ENCODE results near the gene KLRB1. TPM values are rescaled to one million over a fixed set of nuclear protein-coding genes. Genes with fewer than 3 reads are reported as not detected.
"Not testable (repeated sequence)": the region's sequence is repeated elsewhere in the genome, so short reads cannot be mapped to it uniquely, and the experiment has no call there.

Gene KLRB1
- total RNA-seq, 1 donor from 2014 or later, result 0.32 TPM

DNA sequence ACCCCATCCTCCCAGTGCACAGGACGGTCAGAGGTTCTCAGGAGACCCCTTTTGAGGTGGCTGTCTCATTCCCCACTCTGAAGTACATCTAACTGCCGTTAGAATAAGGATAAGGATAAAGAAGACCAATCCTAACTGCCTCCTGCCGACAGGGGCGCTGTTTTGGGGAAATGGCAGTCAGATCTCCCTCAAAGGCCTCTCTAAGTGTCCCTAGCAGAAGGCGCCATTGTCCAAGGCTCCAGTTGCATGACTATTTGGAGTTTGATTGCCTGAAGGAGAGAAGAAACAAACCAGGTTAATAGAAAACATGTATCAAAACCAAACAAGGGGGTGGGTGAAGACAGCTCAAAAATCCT is 29.1 kb upstream of the KLRB1 start:
- Mint-ChIP-seq H3K9me3 (peaks cover 28% of the 10 kb centered on the region), H3K27me3 (ENCODE audit: low read depth) (peaks cover 1% of the 10 kb centered on the region), H3K36me3 (ENCODE audit: low read depth) (peaks cover 35% of the 10 kb centered on the region), H3K4me1 (ENCODE audit: low read depth) (peaks cover 44% of the 10 kb centered on the region), H3K27ac (no peak overlapping the region), H3K4me3 (ENCODE audit: low read depth) (no peak overlapping the region)
- no peak for DNase-seq (ENCODE audit: low spot score)
- intact Hi-C loops (cut with micrococcal nuclease), result no loop called here

DNA sequence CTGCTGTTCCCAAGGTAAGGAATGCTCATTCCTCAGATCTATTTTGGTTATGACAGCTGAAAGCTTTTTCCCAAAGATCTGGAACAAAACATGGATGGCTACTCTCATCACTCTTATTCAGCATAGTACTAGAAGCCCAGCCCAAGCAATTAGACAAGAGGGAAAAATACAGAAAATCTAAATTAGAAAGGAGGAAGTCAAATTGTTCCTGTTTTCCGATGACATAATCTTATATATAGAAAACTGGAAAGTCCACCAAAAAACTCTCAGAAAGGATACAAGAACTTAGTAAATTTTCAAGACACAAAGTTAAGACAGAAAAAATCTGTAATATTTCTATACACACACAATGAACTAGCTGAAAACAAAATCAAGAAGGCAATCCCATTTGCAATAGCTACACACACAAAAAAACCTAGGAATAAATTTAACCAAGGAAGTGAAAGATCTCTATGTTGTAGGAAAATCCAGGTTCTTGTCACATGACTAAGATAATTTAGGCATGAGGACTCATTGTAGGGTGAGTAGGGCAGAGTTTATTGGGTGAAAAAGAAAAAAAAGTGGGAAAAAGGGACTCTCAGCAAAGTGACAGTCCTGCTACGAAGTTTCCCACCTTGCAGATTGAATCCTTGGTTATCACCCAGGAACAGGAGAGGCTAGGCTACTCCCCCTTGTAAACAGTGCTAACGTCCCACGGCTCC is 28.6 kb upstream of the KLRB1 start:
- H3K4me1 Mint-ChIP-seq (ENCODE audit: low read depth), result peaks cover 46% of the 10 kb centered on the region
- DNase-seq (ENCODE audit: low spot score), result no peak
- intact Hi-C loops (cut with micrococcal nuclease), result no loop called here
- peaks cover 2% of the 10 kb centered on the region for H3K27me3 Mint-ChIP-seq (ENCODE audit: low read depth)
- peaks cover 32% of the 10 kb centered on the region for H3K36me3 Mint-ChIP-seq (ENCODE audit: low read depth)
- H3K4me3 Mint-ChIP-seq (ENCODE audit: low read depth), result no peak overlapping the region
- no peak overlapping the region for H3K27ac Mint-ChIP-seq
- H3K9me3 Mint-ChIP-seq, result peaks cover 23% of the 10 kb centered on the region

DNA sequence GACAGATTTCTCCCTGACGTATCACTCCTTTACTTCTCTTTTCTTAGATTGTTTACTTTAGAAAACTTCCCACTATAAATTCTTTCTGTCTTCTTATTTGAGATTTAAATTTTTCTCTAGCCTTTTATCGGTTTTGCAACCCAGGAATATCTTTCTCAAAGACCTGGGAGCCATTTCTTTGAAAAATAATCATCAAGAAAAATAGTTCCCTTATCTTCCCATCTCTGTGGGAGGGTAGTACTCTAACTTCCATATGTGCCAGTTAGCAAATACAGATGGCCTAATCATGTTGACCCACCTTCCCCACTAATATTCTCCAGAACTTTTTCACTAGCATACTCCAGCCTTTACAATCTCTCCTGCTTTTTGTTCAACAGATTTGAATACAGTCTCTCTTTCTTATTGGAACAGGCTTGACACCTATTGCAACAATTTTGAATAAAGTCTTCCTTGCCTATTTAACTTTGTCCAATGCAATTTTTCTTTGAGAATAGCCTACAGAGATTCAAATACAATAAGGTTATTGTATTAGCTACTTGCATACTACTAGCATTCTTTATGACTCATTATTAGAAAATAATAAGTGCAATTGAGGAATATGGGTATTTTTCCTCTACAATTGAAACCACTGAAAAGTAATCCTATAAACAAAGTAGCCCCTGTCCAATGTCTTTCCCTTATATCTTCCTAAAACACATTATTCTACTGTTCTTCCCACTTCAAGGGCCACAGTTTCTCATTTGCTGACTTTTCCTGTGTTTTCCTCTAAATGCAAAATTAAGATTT is 27.4 kb upstream of the KLRB1 start:
- H3K27me3 Mint-ChIP-seq (ENCODE audit: low read depth), result peaks cover 2% of the 10 kb centered on the region
- peaks cover 43% of the 10 kb centered on the region for H3K4me1 Mint-ChIP-seq (ENCODE audit: low read depth)
- H3K27ac Mint-ChIP-seq, result peak overlapping the region; percentile 1
- intact Hi-C loops (cut with micrococcal nuclease), result loop anchor here (1.0 to 5.0 kb wide), 2 partner anchors 37 to 73 kb away; no protein-coding TSS in a partner anchor
- H3K9me3 Mint-ChIP-seq, result peaks cover 13% of the 10 kb centered on the region
- no peak for DNase-seq (ENCODE audit: low spot score)
- H3K36me3 Mint-ChIP-seq (ENCODE audit: low read depth), result peaks cover 25% of the 10 kb centered on the region
- H3K4me3 Mint-ChIP-seq (ENCODE audit: low read depth), result no peak overlapping the region

DNA sequence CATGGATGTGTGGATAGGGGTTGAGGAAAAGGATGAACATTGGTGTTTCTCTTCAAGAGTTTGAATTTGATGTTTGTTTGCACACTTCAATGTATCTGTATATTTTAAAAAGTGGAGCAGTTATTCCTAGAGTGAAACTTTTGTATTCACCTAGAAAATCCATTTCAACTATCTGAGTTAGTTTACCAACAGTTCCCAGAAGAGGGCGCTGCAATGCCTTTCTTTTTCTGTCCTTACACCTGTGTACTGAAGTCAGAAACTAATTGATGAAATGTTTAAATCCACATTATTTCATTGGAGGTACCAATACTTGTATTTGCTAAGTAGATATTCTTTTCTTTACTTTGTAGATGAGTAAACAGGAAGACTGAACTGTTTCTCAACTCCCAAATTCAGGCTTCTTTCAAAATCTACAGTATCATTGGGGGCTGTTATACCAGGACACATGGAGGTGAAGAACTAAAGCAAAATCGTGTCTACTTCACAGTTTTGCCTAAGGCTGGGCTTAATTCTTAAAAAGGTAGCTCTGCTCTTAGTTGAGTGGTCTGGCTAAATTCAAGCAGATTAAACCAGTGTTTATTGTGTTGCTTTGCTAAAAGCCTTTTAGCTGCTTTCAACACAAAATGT is 26.6 kb upstream of the KLRB1 start:
- Mint-ChIP-seq H3K27me3 (ENCODE audit: low read depth) (peaks cover 2% of the 10 kb centered on the region), H3K4me3 (ENCODE audit: low read depth) (no peak overlapping the region), H3K9me3 (peaks cover 10% of the 10 kb centered on the region), H3K36me3 (ENCODE audit: low read depth) (peaks cover 21% of the 10 kb centered on the region), H3K27ac (peak overlapping the region; percentile 13), H3K4me1 (ENCODE audit: low read depth) (peaks cover 43% of the 10 kb centered on the region)
- intact Hi-C loops (cut with micrococcal nuclease), result loop anchor here (1.0 to 5.0 kb wide), 2 partner anchors 38 to 74 kb away; no protein-coding TSS in a partner anchor
- DNase-seq (ENCODE audit: low spot score), result peak; percentile 58

DNA sequence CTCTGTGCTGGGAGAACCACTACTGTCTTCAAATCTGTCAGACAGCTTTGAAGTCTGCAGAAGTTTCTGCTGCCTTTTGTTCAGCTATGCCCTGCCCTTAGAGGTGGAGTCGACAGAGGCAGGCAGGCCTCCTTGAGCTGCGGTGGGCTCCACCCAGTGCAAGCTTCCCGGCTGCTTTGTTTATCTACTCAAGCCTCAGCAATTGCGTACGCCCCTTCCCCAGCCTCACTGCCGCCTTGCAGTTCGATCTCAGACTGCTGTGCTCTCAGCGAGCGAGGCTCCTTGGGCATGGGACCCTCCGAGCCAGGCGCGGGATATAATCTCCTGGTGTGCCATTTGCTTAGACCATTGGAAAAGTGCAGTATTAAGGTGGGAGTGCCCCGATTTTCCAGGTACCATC is 25.1 kb upstream of the KLRB1 start:
- Mint-ChIP-seq H3K27ac (no peak overlapping the region), H3K9me3 (peaks cover 6% of the 10 kb centered on the region), H3K27me3 (ENCODE audit: low read depth) (peaks cover 2% of the 10 kb centered on the region), H3K4me3 (ENCODE audit: low read depth) (no peak overlapping the region), H3K36me3 (ENCODE audit: low read depth) (peaks cover 15% of the 10 kb centered on the region), H3K4me1 (ENCODE audit: low read depth) (peaks cover 36% of the 10 kb centered on the region)
- no peak for DNase-seq (ENCODE audit: low spot score)
- intact Hi-C loops (cut with micrococcal nuclease), result loop anchor here (5.0 kb wide), 1 partner anchor 40 kb away; no protein-coding TSS in a partner anchor

DNA sequence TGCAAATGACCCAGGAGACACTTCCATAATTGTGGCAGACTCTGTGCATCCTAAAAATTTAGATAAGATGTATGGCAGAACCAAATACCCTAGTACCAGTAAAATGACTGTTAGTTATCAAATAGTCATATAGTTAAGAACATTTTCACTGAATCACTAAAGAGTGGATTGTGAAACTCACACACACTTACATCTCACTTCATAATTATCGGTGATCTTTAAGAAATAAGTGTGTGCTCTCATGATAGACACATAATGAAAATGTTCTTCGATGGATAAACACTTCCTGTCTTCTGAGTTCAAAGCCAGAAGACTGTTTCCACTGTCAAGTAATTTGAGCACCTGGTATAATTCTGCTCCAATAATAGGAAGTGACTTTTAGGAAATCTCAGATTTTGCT is 19.1 kb upstream of the KLRB1 start:
- peaks cover 9% of the 10 kb centered on the region for H3K36me3 Mint-ChIP-seq (ENCODE audit: low read depth)
- intact Hi-C loops (cut with micrococcal nuclease), result no loop called here
- no peak overlapping the region for H3K4me3 Mint-ChIP-seq (ENCODE audit: low read depth)
- peaks cover 5% of the 10 kb centered on the region for H3K27me3 Mint-ChIP-seq (ENCODE audit: low read depth)
- peaks cover 22% of the 10 kb centered on the region for H3K9me3 Mint-ChIP-seq
- no peak overlapping the region for H3K27ac Mint-ChIP-seq
- peaks cover 1% of the 10 kb centered on the region for H3K4me1 Mint-ChIP-seq (ENCODE audit: low read depth)
- no peak for DNase-seq (ENCODE audit: low spot score)

DNA sequence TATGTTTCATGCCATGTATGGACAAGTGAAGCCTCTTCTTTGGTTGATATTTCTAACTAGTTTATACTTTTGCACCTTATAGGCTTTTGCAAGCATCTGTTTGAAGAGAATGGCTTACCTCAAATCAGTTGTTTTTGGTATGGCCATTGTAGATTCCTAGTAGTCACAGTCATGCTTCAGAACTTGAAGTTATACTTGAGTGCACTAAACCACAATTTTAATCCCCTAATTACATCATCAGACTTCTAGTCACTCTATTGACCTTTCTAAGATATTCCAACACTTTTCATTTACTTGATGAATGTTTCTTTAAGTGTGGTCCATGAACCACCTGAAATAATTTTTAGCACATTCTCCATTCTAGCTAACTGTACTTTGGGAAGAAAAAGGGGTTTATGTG is 18.6 kb upstream of the KLRB1 start:
- Mint-ChIP-seq H3K9me3 (peaks cover 26% of the 10 kb centered on the region), H3K36me3 (ENCODE audit: low read depth) (peaks cover 12% of the 10 kb centered on the region), H3K4me3 (ENCODE audit: low read depth) (no peak overlapping the region), H3K4me1 (ENCODE audit: low read depth) (no peaks in the 10 kb centered on the region), H3K27me3 (ENCODE audit: low read depth) (peaks cover 5% of the 10 kb centered on the region), H3K27ac (no peak overlapping the region)
- intact Hi-C loops (cut with micrococcal nuclease), result no loop called here
- DNase-seq (ENCODE audit: low spot score), result no peak

DNA sequence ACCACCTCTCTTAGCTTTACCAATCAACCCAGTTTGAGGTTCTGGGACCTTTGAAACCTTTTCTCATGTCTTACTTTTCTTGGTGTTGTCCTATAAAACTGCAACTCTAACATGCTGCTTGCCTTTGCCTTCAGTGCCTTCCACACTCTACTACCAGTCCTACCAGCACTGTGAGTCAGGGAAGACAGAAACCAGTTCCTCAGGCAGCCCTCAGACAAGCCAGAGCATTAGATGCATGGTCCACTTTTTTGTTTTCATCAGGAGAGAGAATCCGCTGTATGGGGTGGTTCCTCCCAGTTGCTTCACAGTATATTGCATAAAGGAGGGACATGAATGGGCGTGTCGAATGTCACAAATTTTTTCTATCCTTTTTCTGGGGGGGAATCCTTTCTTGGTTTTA is 17.3 kb upstream of the KLRB1 start:
- Mint-ChIP-seq H3K27ac (no peak overlapping the region), H3K4me1 (ENCODE audit: low read depth) (no peaks in the 10 kb centered on the region), H3K27me3 (ENCODE audit: low read depth) (peaks cover 5% of the 10 kb centered on the region), H3K9me3 (peaks cover 26% of the 10 kb centered on the region), H3K4me3 (ENCODE audit: low read depth) (no peak overlapping the region), H3K36me3 (ENCODE audit: low read depth) (peaks cover 12% of the 10 kb centered on the region)
- no peak for DNase-seq (ENCODE audit: low spot score)
- intact Hi-C loops (cut with micrococcal nuclease), result no loop called here

DNA sequence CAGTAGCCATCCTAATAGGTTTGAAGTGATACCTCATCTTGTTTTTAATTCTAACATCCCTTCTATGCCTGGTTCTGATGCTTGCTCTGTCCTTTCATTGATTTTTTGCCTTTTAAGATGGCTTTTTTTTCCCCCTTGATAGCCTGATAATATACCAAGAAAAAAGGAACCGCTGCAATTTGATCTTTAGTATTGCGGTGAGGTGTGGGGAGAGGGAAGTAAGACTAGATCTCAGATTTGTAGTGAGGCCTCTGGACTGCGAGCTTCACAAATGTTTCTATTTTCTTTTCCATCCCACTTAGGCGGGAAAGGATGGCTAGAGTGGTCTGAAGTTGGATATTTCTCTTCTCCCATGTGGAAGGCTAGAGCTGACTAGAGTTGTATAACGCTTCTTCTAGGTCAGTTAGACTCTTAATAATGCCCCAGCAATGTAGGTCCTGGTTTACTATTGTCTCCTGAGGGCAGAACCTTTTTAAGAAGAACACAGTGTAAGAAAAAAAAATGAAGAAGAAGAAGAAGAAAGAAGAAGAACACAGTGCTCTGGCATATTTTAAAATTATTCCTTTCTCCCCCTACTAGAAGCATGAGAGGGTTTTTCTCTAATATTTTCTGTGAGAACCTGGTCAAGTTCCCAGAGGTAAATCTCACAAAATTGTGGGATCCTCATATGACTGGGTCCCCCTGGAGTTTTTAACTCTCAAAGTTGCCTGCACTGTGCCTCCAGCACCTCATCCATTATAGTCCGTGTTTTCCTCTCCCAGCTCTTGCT is 11.9 kb upstream of the KLRB1 start:
- Mint-ChIP-seq H3K4me1 (ENCODE audit: low read depth) (peaks cover 33% of the 10 kb centered on the region), H3K4me3 (ENCODE audit: low read depth) (no peak overlapping the region), H3K27me3 (ENCODE audit: low read depth) (peaks cover 5% of the 10 kb centered on the region), H3K9me3 (peaks cover 26% of the 10 kb centered on the region), H3K36me3 (ENCODE audit: low read depth) (peaks cover 17% of the 10 kb centered on the region), H3K27ac (no peak overlapping the region)
- no peak for DNase-seq (ENCODE audit: low spot score)
- intact Hi-C loops (cut with micrococcal nuclease), result no loop called here

DNA sequence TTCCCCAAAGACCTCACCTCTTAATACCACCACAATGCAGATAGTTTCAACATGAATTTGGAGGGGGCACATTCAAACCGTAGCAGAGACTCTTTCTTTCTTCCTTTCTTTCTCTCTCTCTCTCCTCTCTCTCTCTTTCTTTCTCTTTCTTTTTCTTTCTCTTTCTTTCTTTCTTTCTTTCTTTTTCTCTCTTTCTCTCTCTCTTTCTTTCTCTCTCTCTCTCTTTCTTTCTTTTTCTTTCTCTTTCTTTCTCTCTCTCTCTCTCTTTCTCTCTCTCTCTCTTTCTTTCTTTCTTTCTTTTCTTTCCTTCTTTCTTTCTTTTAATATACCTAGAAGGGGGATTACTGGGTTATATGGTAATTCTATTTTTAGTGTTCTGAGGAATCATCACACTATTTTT is 11.2 kb upstream of the KLRB1 start:
- peaks cover 38% of the 10 kb centered on the region for H3K4me1 Mint-ChIP-seq (ENCODE audit: low read depth)
- H3K36me3 Mint-ChIP-seq (ENCODE audit: low read depth), result peaks cover 16% of the 10 kb centered on the region
- H3K27me3 Mint-ChIP-seq (ENCODE audit: low read depth); intact Hi-C loops (cut with micrococcal nuclease); DNase-seq (ENCODE audit: low spot score); H3K4me3 Mint-ChIP-seq (ENCODE audit: low read depth); H3K27ac Mint-ChIP-seq: not testable (repeated sequence)
- peaks cover 20% of the 10 kb centered on the region for H3K9me3 Mint-ChIP-seq

DNA sequence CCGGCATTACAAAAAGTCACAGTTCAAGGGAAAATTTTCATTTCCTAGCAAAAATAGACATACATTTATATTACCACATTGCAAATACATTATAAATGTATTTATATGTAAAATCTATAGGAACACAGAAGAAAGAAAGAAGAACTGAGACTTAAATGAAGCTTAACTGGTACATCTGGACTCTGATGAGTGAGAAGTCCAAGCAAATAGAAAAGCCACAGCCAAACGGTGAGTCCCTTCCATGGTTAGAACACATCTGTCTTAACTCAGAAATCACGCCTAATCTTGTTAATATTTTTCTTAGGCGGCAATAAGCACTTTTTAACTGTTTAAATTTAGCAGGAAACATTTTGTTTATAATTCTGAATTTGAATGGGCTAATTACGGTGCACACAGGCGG is 9.4 kb upstream of the KLRB1 start:
- Mint-ChIP-seq H3K4me1 (ENCODE audit: low read depth) (peaks cover 47% of the 10 kb centered on the region), H3K27ac (no peak overlapping the region)
- intact Hi-C loops (cut with micrococcal nuclease), result no loop called here

DNA sequence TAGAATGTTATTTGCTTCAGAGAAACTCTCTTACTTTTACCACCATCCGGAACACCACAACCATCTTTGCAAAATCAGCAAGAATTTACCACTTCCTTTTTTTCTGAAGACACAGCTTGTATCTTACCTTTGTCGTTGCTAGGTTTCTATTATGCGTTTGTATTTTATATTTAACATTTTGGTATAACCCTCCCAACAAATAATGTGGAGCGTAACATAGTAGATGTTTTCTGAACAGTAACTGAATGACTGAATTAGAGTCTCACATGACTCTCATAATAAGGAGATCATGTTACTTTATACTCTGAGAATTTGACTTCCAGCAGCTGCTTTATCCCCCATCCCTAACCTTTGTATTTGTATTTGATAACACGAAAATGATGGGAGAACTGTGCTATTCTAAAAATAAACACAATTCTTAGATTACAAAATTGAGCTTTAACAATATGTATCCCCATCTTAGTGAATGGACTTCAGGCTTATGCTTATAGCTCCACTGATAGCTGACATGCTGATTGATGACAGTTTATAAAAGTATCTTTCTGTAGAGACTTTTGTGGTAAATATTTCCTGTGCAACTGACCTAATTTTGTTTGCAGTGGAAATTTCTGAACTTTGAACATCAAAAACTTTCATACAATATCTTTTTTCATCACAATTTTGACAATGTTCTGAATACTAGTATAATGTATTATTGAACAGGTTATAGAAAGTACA is 7.9 kb upstream of the KLRB1 start:
- DNase-seq (ENCODE audit: low spot score), result no peak
- H3K9me3 Mint-ChIP-seq, result peaks cover 34% of the 10 kb centered on the region
- peaks cover 52% of the 10 kb centered on the region for H3K4me1 Mint-ChIP-seq (ENCODE audit: low read depth)
- intact Hi-C loops (cut with micrococcal nuclease), result no loop called here
- H3K27me3 Mint-ChIP-seq (ENCODE audit: low read depth), result no peaks in the 10 kb centered on the region
- H3K36me3 Mint-ChIP-seq (ENCODE audit: low read depth), result peaks cover 32% of the 10 kb centered on the region
- H3K27ac Mint-ChIP-seq, result peak overlapping the region; percentile 68
- H3K4me3 Mint-ChIP-seq (ENCODE audit: low read depth), result peak overlapping the region; percentile 57

More for the DNA sequence above, 9.4 kb upstream of the KLRB1 start:
- DNase-seq (ENCODE audit: low spot score), result no peak
- no peak overlapping the region for H3K4me3 Mint-ChIP-seq (ENCODE audit: low read depth)
- H3K9me3 Mint-ChIP-seq, result peaks cover 28% of the 10 kb centered on the region
- H3K27me3 Mint-ChIP-seq (ENCODE audit: low read depth), result no peaks in the 10 kb centered on the region
- peaks cover 32% of the 10 kb centered on the region for H3K36me3 Mint-ChIP-seq (ENCODE audit: low read depth)
